ENCODE measurements around the gene TMTC1. TPM values are rescaled to one million over a fixed set of nuclear protein-coding genes. Genes with fewer than 3 reads are reported as not detected.

TMTC1 gene
- total and polyA plus RNA-seq, 9 of the 15 experiments (the other 6 are each of a cell fraction or from before 2014, with no cell fraction given): under 0.01 to 0.18 (median 0.06) TPM; not detected in 2

GRCh38 chr12:29703528-29703927, 80.2 kb downstream of the TMTC1 start (continued):
- TF ChIP-seq CHD2 (IDR thresholded peaks at IDR 0.05; ENCODE audit: low read depth, low read length) (no peak), RREB1 (CRISPR knock-in tag; IDR thresholded peaks at IDR 0.05) (no peak)

- no peak for FAIRE-seq
- ATAC-seq: no peak
- no peak for DNase-seq (ENCODE audit: extremely low read depth in 1 of 4, low spot score in 3 of 4)
- H3K79me2 ChIP-seq (ENCODE audit: control insufficient read depth, insufficient read depth, low read length): no peaks in the 10 kb centered on the region
- no peaks in the 10 kb centered on the region for H3K27me3 ChIP-seq (ENCODE audit: control insufficient read depth in 2 of 2, insufficient read depth in 2 of 2, low read length in 2 of 2)
- 0% methylated on average over 6 of the region's 7 CpGs for WGBS (ENCODE audit: insufficient coverage, low coverage, missing lambda C conversion rate)
- H3K36me3 ChIP-seq (ENCODE audit: control insufficient read depth, insufficient read depth, low read length): no peaks in the 10 kb centered on the region
- H3K9me1 ChIP-seq (ENCODE audit: control insufficient read depth, insufficient read depth, low read length): no peaks in the 10 kb centered on the region
- H3K9me3 ChIP-seq (replicated peaks; ENCODE audit: control insufficient read depth, insufficient read depth, low read depth, low read length): no peaks in the 10 kb centered on the region
- H3K9ac ChIP-seq (ENCODE audit: insufficient read depth in 1 of 2, low read depth in 2 of 2, low read length in 2 of 2): no peak overlapping the region
- in situ Hi-C loops (cut with MboI): no loop called here
- no peak overlapping the region for H3K27ac ChIP-seq (ENCODE audit: extremely low read depth, low read depth, low read length)
- intact Hi-C loops (cut with micrococcal nuclease): no loop called here
- ChIA-PET POLR2A (no interaction called here), CTCF (ENCODE audit: low intra/inter-chr PET ratio) (no interaction called here)
- no peak overlapping the region for H2AFZ ChIP-seq (ENCODE audit: low read depth, low read length)
- H3K4me1 ChIP-seq (replicated peaks in 1 of 2; ENCODE audit: control insufficient read depth in 2 of 2, insufficient read depth in 2 of 2, low read length in 2 of 2): no peaks in the 10 kb centered on the region
- H4K20me1 ChIP-seq (replicated peaks; ENCODE audit: control insufficient read depth, insufficient read depth, low read length): no peaks in the 10 kb centered on the region
- no TSS peak for BruUV-seq (replicated peaks)
- no peak overlapping the region for H3K4me3 ChIP-seq
- H3K4me2 ChIP-seq (ENCODE audit: insufficient read depth, low read length): no peak overlapping the region
- TF ChIP-seq SIX5 (IDR thresholded peaks at IDR 0.05; ENCODE audit: borderline replicate concordance in 1 of 2, insufficient read depth in 1 of 2, low read depth in 1 of 2, low read length in 2 of 2) (no peak), POLR2H (tag; IDR thresholded peaks at IDR 0.05; ENCODE audit: low read depth) (no peak), ZNF583 (CRISPR knock-in tag; IDR thresholded peaks at IDR 0.05) (no peak), IRF1 (CRISPR knock-in tag; IDR thresholded peaks at IDR 0.05; ENCODE audit: borderline replicate concordance) (no peak), ZNF766 (CRISPR knock-in tag; conservative IDR thresholded peaks at IDR 0.05) (no peak), ZFP30 (CRISPR knock-in tag; IDR thresholded peaks at IDR 0.05; ENCODE audit: borderline replicate concordance) (no peak), CREM (IDR thresholded peaks at IDR 0.05; ENCODE audit: low read depth) (no peak), ZNF274 (IDR thresholded peaks at IDR 0.05; ENCODE audit: borderline replicate concordance, low read depth, low read length) (no peak), ZNF239 (CRISPR knock-in tag; IDR thresholded peaks at IDR 0.05) (no peak), ETS2 (tag; IDR thresholded peaks at IDR 0.05; ENCODE audit: borderline replicate concordance, poor library complexity, severe bottlenecking) (no peak)
Measured at GRCh38 chr12:29702972-29703371, 80.8 kb downstream of the TMTC1 start.

All from K562 (cell line).